ENCODE data around the gene LMX1B.
"Not testable (repeated sequence)": the region's sequence is repeated elsewhere in the genome, so short reads cannot be mapped to it uniquely, and the experiment has no call there.

The LMX1B gene

DNA sequence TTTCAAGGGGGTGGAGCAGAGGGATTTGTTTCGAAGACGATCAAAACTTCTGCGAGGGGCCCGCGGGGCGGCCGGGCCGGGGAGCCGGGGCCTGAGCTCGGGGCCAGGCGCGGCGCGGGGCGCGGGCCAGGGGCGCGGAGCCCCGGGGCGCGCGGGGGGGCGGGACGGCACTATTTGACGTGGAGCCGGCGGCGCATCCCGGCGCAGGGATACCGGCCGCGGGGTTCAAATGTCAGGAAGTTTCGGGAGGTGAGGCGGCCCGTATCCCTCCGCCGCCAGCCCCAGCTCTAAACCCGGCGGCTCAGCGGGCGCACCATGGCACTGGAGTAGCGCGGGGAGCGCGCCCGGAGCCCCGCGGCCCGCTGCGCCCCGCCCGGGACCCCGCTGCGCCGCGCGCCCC, at the start of gene LMX1B:
LMX1B (plus strand) TSS at position 278 of the 400 bp plus-strand sequence. CDS start 522 bp downstream, outside the sequence.
- peak; percentile 73 for DNase-seq

DNA sequence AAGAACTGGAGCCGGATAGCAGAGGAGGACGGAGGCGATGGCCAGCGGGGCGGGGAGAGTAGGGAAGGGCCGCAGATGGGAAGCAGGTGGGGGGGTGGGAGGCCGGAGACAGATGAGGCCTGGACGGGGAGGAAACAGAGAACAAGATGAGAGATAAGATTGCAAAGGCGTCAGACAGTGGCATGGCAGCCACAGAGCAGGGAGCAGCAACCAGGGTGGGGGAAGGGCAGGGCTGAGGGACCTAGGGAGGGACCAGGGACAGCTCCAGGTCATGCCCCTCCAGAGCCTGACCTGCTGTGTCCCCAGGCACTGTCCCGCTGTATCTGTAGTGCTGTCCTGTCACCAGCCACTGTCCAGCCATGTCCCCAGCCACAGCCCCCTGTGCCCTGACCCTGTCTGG, 49.6 kb upstream of the LMX1B start:
- DNase-seq: no peak

DNA sequence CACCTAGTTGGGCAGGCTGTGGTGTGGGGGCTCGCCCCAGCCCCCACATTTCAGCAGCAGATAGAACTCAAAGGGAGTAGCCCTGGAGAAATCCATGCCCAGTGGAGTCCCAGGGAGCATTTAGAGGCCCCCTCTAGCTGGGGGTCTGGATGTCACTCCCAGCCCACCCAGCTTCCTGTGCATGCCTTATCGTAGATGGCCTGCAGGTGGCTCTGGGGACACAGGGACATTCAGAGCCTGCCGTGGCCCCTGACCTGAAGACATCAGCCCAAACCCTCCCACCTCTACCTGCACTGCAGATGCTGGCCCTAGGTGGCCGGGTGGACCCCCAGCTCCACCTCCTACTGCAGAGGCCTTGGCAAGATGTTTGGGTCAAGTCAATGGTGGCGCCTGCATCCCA, 49.0 kb upstream of the LMX1B start:
- no peak for DNase-seq

DNA sequence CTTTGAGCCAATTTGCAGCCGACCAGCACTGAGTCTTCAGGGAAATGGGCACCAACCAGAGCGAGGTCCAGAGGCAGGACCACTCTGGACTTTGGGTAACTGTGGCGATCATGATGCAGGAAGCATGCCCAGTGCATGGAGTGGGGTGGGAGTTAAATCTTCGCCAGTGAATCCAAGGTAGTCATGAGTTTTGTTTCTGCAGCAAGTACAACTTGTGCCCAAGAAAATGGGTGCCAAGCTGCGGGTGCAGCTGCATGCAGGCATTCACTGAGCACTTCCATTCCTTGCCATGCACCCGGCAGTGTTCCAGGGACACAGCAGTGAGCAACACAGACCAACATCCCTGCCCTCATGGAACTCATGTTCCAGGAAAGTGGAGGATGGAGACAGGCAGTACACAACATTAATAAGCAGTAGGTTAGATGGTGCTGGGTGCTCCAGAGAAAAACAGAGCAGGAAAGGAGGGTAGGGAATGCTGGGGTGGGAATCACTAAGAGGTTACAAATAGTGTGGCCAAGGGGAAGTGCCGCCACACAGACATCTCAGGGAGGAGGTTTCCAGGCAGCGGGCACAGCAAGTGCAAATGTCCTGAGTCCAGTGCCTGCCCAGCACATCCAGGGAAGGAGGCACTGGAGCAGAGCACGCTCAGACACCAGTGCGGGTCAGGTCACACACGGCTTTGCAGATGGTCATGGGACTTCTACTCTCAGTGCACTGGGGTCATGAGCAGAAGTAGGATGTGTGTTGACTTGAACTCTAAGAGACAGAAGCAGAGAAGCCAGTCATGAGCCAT, 48.2 kb upstream of the LMX1B start:
- DNase-seq: no peak

DNA sequence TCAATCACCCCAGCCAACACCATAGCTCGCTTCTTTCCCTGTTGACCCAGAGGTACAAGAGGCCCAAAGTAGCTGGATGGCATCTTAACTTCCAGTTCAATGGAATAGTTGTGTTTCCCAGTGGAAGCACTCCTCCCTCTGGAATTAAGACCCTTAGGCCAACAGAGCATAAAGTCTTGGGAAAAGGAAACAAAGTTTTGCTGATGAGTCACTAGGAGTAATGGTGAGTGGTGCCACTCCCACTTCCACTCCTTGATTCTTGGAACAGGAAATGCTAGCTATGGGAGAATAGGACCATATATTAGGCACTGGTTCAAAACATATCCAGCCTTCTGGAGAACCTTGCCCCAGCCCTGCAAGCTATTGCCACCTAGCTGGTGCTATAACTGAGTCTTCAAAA, 44.7 kb upstream of the LMX1B start:
- no peak for DNase-seq

DNA sequence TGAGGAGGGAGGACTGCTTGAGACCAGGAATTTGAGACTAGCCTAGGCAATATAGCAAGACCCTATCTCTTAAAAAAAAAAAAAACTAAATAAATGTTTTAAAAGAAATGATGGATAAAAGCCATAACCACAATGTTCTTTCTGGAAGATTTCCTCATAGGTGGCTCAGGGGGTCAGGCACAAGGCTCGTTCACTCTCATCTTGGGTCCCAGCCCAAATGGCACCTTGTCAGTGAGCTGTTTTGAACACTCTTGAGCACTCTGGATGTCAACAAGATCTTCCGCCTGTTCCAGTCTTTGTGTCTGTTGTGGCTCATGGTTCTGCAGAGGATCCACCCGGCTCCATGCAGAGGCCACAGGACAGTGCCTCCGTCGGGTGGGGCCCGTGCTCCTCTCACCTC, 35.7 kb upstream of the LMX1B start:
- DNase-seq: no peak

DNA sequence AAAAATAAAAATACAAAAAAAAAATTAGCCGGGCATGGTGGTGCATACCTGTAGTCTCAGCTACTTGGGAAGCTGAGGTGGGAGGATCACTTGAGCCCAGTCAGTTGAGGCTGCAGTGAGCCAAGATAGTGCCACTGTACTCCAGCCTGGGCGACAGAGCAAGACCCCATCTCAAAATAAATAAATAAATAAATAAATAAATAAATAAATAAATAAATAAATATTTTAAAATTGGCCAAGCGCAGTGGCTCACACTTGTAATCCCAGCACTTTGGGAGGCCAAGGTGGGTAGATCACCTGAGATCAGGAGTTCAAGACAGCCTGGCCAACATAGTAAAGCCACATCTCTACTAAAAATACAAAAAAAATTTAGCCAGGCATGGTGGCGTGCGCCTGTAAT, 33.4 kb upstream of the LMX1B start:
- not testable (repeated sequence) for DNase-seq

DNA sequence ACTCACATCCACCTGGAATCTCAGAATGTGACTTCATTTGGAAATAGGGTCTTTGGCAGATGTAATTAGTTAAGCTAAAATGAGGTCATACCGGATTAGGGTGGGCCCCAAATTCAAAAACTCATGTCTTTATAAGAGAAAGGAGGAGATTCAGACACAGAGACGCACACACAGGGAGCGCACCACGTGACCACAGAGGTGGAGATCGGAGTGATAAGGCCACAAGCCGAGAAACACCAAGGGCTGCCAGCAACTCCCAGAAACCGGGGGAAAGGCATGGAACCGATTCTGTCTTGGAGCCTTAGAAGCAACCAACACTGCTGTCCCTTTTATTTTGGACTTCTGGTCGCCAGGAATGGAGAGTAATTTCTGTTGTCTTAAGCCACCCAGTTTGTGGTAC, 31.8 kb upstream of the LMX1B start:
- DNase-seq: no peak

DNA sequence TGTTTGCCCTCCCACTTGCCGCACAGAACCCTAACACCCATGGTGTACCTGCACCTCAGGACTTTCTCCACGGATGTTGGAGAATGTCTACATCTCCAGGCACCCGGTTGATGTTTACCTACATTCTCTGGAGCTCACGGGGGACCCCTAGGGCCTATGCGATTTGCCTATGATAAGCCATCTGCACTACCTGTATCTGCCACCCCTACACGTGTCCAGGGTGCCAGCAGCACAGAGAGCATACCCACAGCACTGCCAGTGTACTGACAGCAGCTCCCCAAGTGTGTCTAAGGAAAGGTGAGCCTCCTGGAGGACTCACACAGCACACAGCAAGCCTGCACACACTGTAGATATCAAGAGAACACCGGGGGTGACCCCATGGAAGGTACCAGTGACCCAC, 31.3 kb upstream of the LMX1B start:
- DNase-seq: no peak

DNA sequence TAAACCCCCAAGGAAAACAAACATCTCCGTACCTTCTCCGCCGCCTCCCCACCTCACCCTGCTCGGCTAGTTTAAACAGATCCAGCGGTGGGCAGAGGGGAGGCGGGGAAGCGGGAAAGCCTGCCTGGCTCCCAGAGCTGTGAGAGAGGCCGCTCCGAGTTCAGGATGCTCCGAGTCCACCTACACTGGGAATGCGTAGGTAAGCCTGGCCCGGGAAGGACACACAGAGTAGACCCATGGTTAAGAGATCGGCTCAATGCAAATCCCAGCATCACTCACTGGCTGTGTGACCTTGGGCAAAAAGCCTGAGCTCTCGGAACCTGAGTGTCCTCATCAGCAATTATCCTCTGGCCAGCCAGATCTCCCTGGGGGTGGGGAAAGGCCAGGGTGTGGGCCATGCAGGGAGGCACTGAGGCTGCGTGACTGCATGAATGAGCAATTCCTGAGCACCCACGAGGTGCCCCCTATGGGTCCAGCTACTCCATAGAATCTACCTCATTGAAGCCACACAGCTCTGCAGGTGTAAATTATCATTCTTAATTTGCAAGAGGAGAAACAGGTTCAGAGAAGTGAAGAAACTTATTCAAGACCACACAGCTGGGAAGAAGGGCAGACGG, 30.5 kb upstream of the LMX1B start:
- no peak for DNase-seq

DNA sequence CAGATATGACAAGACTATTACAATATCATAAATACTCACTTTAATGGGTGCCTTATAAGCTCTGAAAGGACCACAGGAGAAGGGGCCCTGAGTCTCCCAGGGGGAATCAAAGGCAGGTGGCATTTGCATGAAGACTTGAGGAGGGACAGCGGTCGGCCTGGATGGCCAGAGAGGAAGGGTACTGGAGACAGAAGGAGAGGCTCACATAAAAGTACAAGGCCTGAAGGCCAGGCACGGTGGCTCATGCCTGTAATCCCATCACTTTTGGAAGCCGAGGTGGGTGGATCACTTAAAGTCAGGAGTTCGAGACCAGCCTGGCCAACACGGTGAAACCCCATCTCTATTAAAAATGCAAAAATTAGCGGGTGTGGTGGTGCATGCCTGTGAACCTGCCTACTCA, 29.1 kb upstream of the LMX1B start:
- no peak for DNase-seq

DNA sequence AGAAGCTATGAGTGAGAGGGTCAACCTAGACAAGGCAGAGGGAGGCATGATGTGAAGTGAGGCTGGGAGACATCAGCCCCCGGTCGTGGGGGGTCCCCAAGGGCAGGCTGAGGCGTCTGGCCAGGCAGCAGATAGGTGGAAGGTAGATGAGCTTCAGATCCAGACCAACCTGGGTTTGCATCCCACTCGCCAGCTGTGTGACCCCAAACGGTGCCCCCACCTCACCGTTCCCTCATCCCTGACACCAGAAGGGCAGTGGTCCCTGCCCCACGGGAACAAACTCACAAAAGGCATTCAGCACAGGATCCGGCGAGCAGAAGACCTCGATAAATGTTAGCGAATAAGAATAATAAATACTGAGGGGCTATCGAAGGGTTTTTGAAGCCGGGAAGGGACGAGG, 27.5 kb upstream of the LMX1B start:
- no peak for DNase-seq

DNA sequence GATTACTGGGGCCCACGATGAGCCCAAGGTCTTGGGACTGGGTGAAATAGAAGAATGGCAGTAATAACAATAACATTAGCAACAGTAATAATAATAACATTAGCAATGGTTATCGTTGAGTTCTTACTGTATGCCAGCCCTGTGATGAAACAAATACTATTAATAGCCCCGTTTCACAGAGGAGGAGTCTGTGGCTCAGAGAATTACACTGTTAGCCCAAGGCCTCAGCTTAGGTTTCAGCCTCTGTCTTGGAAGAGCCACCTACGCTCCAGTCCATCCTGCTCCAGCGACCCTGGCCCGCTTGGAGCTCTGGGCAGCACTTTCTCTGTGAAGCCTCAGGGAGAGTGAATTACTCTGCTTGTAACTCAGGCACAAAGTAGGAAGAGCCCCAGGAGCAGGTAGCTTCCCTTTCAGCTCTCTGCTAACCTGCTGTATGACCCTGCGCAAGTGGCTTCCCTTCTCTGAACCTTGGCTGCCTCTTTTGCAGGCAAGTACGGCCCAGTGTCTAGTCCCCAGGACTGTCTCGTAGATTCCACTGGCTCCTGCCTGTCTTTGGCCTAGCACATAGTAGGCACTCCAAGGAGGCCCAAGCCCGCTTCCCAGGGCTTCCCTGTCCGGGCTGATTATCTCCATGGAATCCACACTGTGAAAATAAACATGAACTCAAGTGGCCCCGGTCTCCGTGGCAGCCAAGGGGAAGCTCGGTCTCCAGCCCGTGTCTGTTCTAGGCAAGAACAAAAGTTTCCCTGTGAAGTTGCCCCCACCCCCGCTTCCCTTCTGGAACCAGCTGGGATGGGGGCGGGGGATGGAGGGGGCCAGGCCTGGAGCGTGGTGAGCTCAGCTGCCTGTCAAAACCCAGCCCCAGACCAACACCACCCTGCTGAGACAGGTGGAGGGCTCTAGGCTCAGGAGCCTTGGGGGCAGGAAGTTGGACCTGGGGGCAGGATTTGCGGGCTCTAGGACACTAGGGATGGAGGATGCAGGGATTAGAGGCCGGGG, 26.2 kb upstream of the LMX1B start:
- no peak for DNase-seq

DNA sequence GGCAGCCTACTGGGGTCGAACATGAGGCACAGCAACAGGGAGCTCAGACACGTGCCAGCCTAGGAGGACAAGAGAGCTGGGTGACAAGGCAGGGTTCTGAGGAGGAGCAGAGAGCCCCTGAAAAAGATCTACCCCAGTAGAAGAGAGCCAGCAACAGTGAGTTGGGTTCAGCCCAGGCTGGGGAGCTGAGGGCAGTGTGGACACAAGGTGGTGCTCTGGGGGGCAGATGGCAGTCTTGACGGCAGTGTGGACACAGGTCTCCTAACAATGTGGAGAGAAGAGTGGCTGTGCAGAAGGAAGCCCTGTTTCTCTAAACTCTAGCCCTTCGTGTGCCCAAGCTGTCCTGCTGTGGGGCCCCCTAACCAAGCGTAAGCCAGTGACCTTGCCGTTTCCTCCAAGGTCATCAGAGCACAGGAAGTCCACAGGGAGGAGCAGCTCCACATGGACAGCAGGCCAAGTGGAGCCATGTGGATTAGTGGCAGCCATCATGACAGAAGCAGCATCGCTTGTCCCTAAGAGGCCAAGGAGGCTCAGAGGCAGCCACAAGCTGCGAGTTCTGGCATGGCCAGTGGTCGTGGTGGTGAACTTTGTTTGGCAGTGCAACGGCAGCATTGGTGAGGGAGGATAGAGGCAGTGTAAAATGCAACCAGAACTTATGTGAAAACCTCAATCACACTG, 25.1 kb upstream of the LMX1B start:
- DNase-seq: no peak

DNA sequence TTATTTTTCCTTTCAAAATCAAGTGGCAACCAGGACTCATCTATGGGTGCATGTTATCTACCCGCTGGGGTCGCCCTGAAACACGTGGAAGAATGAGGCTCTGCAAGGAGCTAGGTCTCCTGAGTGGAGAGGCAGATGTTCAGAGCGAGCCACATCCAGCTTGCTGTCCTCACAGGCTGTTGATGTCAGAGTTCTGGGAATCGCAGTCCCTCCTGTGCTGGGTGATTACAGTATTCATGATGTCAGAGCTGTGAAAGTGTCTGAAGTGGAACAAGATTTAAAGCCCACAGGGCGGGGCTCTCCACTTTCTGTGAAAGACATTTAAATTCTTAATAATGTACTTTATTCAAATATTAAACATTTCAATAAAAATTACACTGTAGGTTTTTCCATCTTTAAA, 24.4 kb upstream of the LMX1B start:
- no peak for DNase-seq

DNA sequence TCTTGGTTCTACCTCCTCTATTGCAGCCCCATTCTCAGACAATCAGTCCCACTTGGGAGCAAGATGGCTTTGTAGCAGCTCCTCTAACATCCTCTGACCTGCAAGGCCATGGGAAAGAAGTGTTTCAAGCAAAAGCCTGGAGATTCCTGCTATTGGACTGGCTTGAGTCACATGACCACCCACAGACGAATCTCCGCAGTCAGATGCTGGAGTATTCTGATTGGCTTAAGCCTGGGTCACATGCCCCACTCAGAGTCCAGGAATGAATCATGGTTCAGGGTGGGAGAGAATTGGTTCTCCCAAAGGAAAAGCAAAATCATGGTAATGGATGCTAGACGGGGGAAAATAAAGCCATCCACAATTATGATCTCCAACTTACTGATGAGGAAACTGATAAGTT, 22.6 kb upstream of the LMX1B start:
- no peak for DNase-seq

DNA sequence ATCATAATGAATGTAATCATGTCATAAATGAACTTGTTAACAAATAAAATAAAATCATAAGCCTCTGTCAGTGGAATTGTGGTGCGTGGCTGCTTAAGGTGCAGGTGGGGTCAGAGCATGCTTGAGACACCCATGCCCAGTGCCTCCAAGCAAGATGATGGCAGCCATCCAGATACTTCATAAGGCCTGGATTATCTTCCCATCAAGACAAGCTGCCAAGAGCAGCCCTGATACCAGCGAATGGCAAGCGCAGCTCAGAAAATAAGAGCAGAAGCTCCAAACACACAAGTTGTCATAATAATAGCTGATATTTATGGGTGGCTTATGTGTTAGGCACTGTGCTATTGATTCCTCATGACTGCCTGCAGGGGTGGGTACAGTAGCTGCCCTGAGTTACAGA, 21.8 kb upstream of the LMX1B start:
- DNase-seq: no peak

DNA sequence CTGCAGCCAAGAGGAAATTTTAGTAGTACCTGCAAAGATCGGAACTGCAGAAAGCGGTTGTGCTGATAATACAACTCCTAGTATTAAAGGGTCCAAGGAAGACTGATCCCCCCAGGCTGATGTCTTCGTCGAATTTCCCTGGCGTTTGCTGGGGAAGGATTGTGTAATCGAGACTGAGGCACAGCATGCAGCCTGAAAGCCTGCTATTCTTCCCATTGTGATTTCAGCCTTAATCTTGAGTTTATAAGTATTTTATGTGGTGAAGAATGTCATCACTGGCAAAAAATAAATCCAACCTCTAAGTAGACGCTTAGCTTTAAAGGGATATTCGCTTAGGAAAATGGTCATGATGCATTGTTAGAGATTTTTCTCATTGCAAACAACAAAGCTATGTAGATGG, 21.3 kb upstream of the LMX1B start:
- DNase-seq: no peak

DNA sequence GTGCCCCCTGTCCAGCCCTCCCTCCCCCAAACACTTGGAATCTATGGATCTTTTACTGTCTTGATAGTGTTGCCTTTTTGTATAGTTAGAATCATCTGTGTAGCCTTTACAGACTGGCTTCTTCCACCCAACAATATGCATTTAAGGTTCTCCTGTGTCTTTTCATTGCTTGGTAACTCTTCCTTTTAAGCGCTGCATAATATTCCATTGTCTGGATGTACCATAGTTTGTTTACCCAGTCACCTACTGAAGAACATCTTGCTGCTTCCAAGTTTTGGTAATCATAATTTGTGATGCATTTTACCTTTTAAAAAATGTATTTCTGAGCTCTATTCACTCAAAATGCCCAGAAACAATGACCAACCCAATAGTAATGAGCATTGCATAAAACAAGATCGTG, 17.7 kb upstream of the LMX1B start:
- no peak for DNase-seq

DNA sequence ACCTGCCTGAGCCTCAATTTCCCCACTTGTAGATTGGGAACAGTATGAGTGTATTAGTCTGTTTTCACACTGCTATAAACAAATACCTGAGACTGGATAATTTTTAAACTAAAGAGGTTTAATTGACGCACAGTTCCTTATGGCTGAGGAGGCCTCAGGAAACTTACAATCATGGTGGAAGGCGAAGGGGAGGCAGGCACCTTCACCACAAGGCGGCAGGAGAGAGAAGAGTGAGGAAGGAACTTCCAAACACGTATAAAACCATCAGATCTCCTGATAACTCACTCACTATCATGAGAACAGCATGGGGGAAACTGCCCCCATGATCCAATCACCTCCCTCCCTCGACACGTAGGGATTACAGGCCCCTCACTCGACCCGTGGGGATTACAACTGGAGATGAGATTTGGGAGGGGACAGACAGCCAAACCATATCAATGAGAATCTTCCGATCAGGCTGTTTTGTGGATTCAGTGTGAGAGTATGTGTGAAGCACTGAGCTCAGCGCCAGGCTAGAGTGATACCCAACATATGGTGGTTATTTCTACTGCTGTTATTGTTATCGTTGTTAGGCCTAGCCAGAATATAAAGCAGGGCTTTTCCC, 14.6 kb upstream of the LMX1B start:
- no peak for DNase-seq

DNA sequence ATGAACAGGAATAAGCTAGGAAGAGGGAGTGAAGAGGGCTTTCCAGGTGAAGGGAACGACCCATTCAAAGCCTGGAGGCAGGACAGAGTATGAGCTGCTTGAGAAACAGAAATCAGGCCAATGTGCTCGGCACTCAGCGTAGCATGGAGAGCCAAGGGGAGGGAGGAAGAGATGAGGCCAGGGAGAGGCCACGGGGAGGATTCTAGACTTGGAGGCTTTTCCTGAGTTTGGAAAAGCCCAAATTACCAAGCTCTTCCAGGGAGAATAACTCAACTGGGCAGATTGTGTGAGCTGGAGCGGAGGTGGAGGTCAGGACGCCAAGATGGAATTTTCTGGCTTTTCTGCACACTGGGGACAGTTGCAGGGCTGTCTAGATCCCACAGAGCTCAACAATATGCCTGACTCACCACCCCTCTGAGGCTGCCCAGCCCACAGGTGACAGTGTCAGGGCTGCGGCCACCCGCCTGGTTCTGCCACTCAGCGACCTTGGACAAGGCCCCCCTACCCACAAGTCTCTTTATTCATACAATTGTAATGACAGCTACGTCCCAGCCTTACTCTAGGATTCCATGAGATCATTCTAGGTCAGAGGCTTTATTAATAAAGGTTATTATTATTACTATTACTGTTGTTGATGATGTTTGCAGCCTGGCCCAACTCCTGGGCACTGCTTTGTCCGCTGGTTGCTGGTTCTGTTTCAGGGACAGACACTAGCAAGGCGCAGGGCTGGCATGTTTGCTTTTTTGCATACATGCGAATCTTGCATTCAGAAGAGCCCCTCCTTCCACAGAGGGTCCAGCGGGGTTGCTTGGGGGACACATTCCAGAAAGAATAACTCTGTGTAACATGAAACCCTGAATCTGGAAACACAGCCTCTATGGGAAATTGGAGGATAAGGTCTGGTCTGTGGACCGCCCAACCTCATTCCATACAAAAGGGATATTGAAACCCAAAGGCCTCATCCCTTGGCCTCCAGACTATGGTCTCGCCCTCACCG, 9.4 kb upstream of the LMX1B start:
- no peak for DNase-seq
